Epithelial cell of esophagus (primary cell): Measurements from ENCODE around the gene KCNK7.
A peak's percentile ranks its signal among the peaks of the same experiment; 100 is the strongest.

Experiments
- DNase-seq: peaks from one replicate; pipeline ENCODE4 v3.0.0; 2010; ENCODE audit warnings: low read depth
- H3K4me3 ChIP-seq: 2 replicates; pipeline ENCODE4 v1.5.1; 2011; ENCODE audit warnings: mild to moderate bottlenecking, low read length, control low read depth
- CTCF ChIP-seq: IDR thresholded peaks from 2 replicates; pipeline ENCODE4 v1.5.1; 2011; ENCODE audit warnings: low read depth, mild to moderate bottlenecking, low read length, control low read depth, inconsistent platforms; ENCODE audit not compliant: insufficient read depth; ENCODE audit errors: missing control alignments

KCNK7 gene

GRCh38 chr11:65590240-65590738 is 5.3 kb downstream of the KCNK7 start:
- no peak overlapping the region for H3K4me3 ChIP-seq
- TF ChIP-seq CTCF, result no peak
- DNase-seq, result no peak

- TF ChIP-seq CTCF, result no peak
- DNase-seq, result no peak
- no peak overlapping the region for H3K4me3 ChIP-seq
These were observed 6.0 kb downstream of the KCNK7 start for GRCh38 chr11:65589444-65590239.

GRCh38 chr11:65588199-65589054 is 7.2 kb downstream of the KCNK7 start:
- no peak overlapping the region for H3K4me3 ChIP-seq
- peak; percentile 55 for TF ChIP-seq CTCF
- peak; percentile 72 for DNase-seq

GRCh38 chr11:65586676-65587075 is 8.9 kb downstream of the KCNK7 start:
- DNase-seq, result no peak
- no peak overlapping the region for H3K4me3 ChIP-seq
- no peak for TF ChIP-seq CTCF

GRCh38 chr11:65586247-65586630 is 9.4 kb downstream of the KCNK7 start:
- TF ChIP-seq CTCF, result no peak
- no peak for DNase-seq
- H3K4me3 ChIP-seq, result no peak overlapping the region

GRCh38 chr11:65585396-65586246 is 10.0 kb downstream of the KCNK7 start:
- no peak overlapping the region for H3K4me3 ChIP-seq
- no peak for DNase-seq
- no peak for TF ChIP-seq CTCF
